HUES6 (cell line): ENCODE results near the gene NUP107.
"Not testable (repeated sequence)": the region's sequence is repeated elsewhere in the genome, so short reads cannot be mapped to it uniquely, and the experiment has no call there.

ENCODE experiments used
- H3K27ac ChIP-seq: 2 replicates; pipeline ENCODE4 v1.7.0; 2013; ENCODE audit warnings: low read depth, mild to moderate bottlenecking, low read length, inconsistent platforms
- H3K27me3 ChIP-seq: 2 replicates; pipeline ENCODE4 v1.6.1; 2013; ENCODE audit warnings: low read length; ENCODE audit not compliant: control insufficient read depth, insufficient read depth
- H3K36me3 ChIP-seq: 2 replicates; pipeline ENCODE4 v1.6.1; 2013; ENCODE audit warnings: low read length; ENCODE audit not compliant: control insufficient read depth, insufficient read depth
- H3K4me1 ChIP-seq: 2 replicates; pipeline ENCODE4 v1.6.1; 2013; ENCODE audit warnings: low read length; ENCODE audit not compliant: control insufficient read depth, insufficient read depth
- H3K4me3 ChIP-seq: 2 replicates; pipeline ENCODE4 v1.5.1; 2013; ENCODE audit warnings: low read depth, low read length
- H3K9ac ChIP-seq: one replicate; pipeline ENCODE4 v1.6.1; 2013; ENCODE audit warnings: mild to moderate bottlenecking, low read length
- H3K9me3 ChIP-seq: 2 replicates; pipeline ENCODE4 v1.6.1; 2013; ENCODE audit warnings: low read depth, low read length; ENCODE audit not compliant: control insufficient read depth, insufficient read depth

The NUP107 gene

GRCh38 chr12:68686595-68687521 is at the start of gene NUP107:
Gene NUP107, plus strand, starts transcription at chr12:68686978. Its CDS starts 88 bp downstream, at chr12:68687066.
- Histone ChIP-seq H3K4me1 (peaks cover 7% of the 10 kb centered on the region), H3K36me3 (peaks cover 30% of the 10 kb centered on the region), H3K4me3 (peak within 1 kb of the TSS; percentile 86), H3K27ac (peak within 1 kb of the TSS; percentile 70), H3K27me3 (no peaks in the 10 kb centered on the region), H3K9ac (peak within 1 kb of the TSS; percentile 92), H3K9me3 (no peaks in the 10 kb centered on the region)

GRCh38 chr12:68637439-68637838 is 49.3 kb upstream of the NUP107 start:
- H3K4me1 ChIP-seq, H3K27ac ChIP-seq, H3K9ac ChIP-seq, H3K9me3 ChIP-seq, H3K27me3 ChIP-seq, H3K4me3 ChIP-seq, H3K36me3 ChIP-seq: not testable (repeated sequence)

GRCh38 chr12:68638171-68638570 is 48.6 kb upstream of the NUP107 start:
- Histone ChIP-seq H3K4me1 (no peaks in the 10 kb centered on the region; the same call in 1 of the 2 replicates), H3K4me3 (no peak overlapping the region), H3K9me3 (no peaks in the 10 kb centered on the region), H3K36me3 (peaks cover 3% of the 10 kb centered on the region; the same call in 1 of the 2 replicates), H3K27ac (no peak overlapping the region), H3K27me3 (no peaks in the 10 kb centered on the region), H3K9ac (no peak overlapping the region)

GRCh38 chr12:68638721-68639395 is 47.9 kb upstream of the NUP107 start:
- no peak overlapping the region for H3K9ac ChIP-seq
- H3K4me3 ChIP-seq, result no peak overlapping the region
- H3K4me1 ChIP-seq, result no peaks in the 10 kb centered on the region; the same call in 1 of the 2 replicates
- H3K27me3 ChIP-seq, result no peaks in the 10 kb centered on the region
- peaks cover 3% of the 10 kb centered on the region; the same call in 1 of the 2 replicates for H3K36me3 ChIP-seq
- no peaks in the 10 kb centered on the region for H3K9me3 ChIP-seq
- H3K27ac ChIP-seq, result 0 out of 2 replicates have a peak overlapping the region, but pooled peaks have one; percentile 14

- Histone ChIP-seq H3K27me3 (no peaks in the 10 kb centered on the region), H3K4me3 (no peak overlapping the region), H3K27ac (0 out of 2 replicates have a peak overlapping the region, but pooled peaks have one; percentile 14), H3K9me3 (no peaks in the 10 kb centered on the region), H3K36me3 (peaks cover 3% of the 10 kb centered on the region; the same call in 1 of the 2 replicates), H3K9ac (no peak overlapping the region), H3K4me1 (no peaks in the 10 kb centered on the region; the same call in 1 of the 2 replicates)
Observed at GRCh38 chr12:68639396-68639767, 47.4 kb upstream of the NUP107 start.

GRCh38 chr12:68641138-68641537 is 45.6 kb upstream of the NUP107 start:
- H3K27ac ChIP-seq, result no peak overlapping the region
- H3K4me1 ChIP-seq, result no peaks in the 10 kb centered on the region; the same call in 1 of the 2 replicates
- H3K36me3 ChIP-seq, result peaks cover 3% of the 10 kb centered on the region; the same call in 1 of the 2 replicates
- H3K9ac ChIP-seq, result no peak overlapping the region
- H3K9me3 ChIP-seq, result no peaks in the 10 kb centered on the region
- H3K4me3 ChIP-seq, result no peak overlapping the region
- no peaks in the 10 kb centered on the region for H3K27me3 ChIP-seq

- peaks cover 24% of the 10 kb centered on the region for H3K36me3 ChIP-seq
- H3K9me3 ChIP-seq, result no peaks in the 10 kb centered on the region
- no peak overlapping the region for H3K9ac ChIP-seq
- H3K4me1 ChIP-seq, result no peaks in the 10 kb centered on the region
- no peak overlapping the region for H3K27ac ChIP-seq
- H3K27me3 ChIP-seq, result no peaks in the 10 kb centered on the region
- H3K4me3 ChIP-seq, result no peak overlapping the region
Observed at GRCh38 chr12:68646484-68646883, 40.3 kb upstream of the NUP107 start.

GRCh38 chr12:68647507-68647906 is 39.3 kb upstream of the NUP107 start:
- Histone ChIP-seq H3K36me3 (peaks cover 33% of the 10 kb centered on the region), H3K27ac (no peak overlapping the region)

GRCh38 chr12:68648179-68648578 is 38.6 kb upstream of the NUP107 start:
- Histone ChIP-seq H3K27me3 (no peaks in the 10 kb centered on the region), H3K4me1 (no peaks in the 10 kb centered on the region), H3K36me3 (peaks cover 37% of the 10 kb centered on the region), H3K27ac (no peak overlapping the region), H3K9me3 (no peaks in the 10 kb centered on the region), H3K4me3 (no peak overlapping the region), H3K9ac (no peak overlapping the region)

More at GRCh38 chr12:68647507-68647906, 39.3 kb upstream of the NUP107 start:
- H3K27me3 ChIP-seq, result no peaks in the 10 kb centered on the region
- no peak overlapping the region for H3K4me3 ChIP-seq
- H3K9me3 ChIP-seq, result no peaks in the 10 kb centered on the region
- no peak overlapping the region for H3K9ac ChIP-seq
- H3K4me1 ChIP-seq, result no peaks in the 10 kb centered on the region

GRCh38 chr12:68665016-68665569 is 21.7 kb upstream of the NUP107 start:
- Histone ChIP-seq H3K27ac (no peak overlapping the region), H3K27me3 (no peaks in the 10 kb centered on the region), H3K4me1 (peaks cover 8% of the 10 kb centered on the region; the same call in 1 of the 2 replicates), H3K9me3 (no peaks in the 10 kb centered on the region), H3K36me3 (peaks cover 17% of the 10 kb centered on the region), H3K4me3 (no peak overlapping the region), H3K9ac (no peak overlapping the region)
